PFSK-1 (cell line): ENCODE measurements around the gene GRK3.

Source experiments
- POLR2AphosphoS5 ChIP-seq: IDR thresholded peaks from 2 replicates; pipeline ENCODE4 v1.6.1; 2012; ENCODE audit warnings: low read depth, mild to moderate bottlenecking, control low read depth, low read length, moderate library complexity
- SIN3A ChIP-seq: IDR thresholded peaks from 2 replicates; pipeline ENCODE4 v1.6.1; 2012; ENCODE audit warnings: mild to moderate bottlenecking, low read length, moderate library complexity, borderline replicate concordance; ENCODE audit not compliant: insufficient read depth
- TAF1 ChIP-seq: IDR thresholded peaks from 2 replicates; pipeline ENCODE4 v1.6.1; 2012; ENCODE audit warnings: low read length, control low read depth, borderline replicate concordance; ENCODE audit not compliant: insufficient read depth
- TF ChIP-seq, protein P1 (sequence below), 2 experiments: IDR thresholded peaks; 2 replicates each; pipeline versions ENCODE4 v1.6.1 to v1.8.0; 2011 to 2012; ENCODE audit warnings: low read depth in 2 of 2, low read length in 2 of 2, control low read depth in 1 of 2, inconsistent platforms in 1 of 2, mild to moderate bottlenecking in 1 of 2, moderate library complexity in 1 of 2; ENCODE audit not compliant: insufficient read depth in 1 of 2

DNA sequence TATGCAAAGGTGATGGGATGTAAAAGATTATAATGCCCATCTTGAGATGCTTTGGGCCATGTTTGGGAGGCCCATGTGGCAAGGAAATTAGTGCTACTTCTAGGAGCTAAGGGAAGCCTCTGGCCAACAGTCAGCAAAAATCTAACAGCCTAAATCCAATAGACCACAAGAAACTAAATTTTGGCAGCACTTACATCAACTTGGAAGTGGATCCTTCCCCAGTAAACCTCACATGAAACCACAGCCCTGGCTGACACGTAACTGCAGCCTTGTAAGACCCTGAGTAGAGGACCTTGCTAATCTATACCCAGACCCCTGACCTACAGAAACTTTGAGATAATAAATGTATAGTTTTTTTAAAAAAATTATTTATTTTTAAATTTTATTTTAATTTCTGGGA, 13.1 kb upstream of the GRK3 start:
- no peak for TF ChIP-seq TAF1
- no peak for TF ChIP-seq SIN3A
- no peak for TF ChIP-seq POLR2AphosphoS5
- TF ChIP-seq, protein P1, sequence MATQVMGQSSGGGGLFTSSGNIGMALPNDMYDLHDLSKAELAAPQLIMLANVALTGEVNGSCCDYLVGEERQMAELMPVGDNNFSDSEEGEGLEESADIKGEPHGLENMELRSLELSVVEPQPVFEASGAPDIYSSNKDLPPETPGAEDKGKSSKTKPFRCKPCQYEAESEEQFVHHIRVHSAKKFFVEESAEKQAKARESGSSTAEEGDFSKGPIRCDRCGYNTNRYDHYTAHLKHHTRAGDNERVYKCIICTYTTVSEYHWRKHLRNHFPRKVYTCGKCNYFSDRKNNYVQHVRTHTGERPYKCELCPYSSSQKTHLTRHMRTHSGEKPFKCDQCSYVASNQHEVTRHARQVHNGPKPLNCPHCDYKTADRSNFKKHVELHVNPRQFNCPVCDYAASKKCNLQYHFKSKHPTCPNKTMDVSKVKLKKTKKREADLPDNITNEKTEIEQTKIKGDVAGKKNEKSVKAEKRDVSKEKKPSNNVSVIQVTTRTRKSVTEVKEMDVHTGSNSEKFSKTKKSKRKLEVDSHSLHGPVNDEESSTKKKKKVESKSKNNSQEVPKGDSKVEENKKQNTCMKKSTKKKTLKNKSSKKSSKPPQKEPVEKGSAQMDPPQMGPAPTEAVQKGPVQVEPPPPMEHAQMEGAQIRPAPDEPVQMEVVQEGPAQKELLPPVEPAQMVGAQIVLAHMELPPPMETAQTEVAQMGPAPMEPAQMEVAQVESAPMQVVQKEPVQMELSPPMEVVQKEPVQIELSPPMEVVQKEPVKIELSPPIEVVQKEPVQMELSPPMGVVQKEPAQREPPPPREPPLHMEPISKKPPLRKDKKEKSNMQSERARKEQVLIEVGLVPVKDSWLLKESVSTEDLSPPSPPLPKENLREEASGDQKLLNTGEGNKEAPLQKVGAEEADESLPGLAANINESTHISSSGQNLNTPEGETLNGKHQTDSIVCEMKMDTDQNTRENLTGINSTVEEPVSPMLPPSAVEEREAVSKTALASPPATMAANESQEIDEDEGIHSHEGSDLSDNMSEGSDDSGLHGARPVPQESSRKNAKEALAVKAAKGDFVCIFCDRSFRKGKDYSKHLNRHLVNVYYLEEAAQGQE (IDR thresholded peaks at IDR 0.05; ENCODE audit: insufficient read depth in 1 of 2, low read depth in 2 of 2, low read length in 2 of 2) = no peak
